Uterus (tissue), 2 donors: Measurements from ENCODE around the gene MINDY4B.

Source experiments
- POLR2A ChIP-seq, 2 donors: fragments of 450-650 bp; IDR thresholded peaks; one replicate each; pipeline ENCODE4 v1.6.1; 2016; ENCODE audit warnings: antibody characterized with exemption in 2 of 2, mild to moderate bottlenecking in 1 of 2, moderate library complexity in 1 of 2
- TF ChIP-seq, protein P1 (sequence below), 4 experiments: fragments of 200-600 bp in 2 of 4; fragments of 450-650 bp in 2 of 4; sonication (generic) in 2 of 4; IDR thresholded peaks; one replicate each; pipeline ENCODE4 v1.5.1; 2016 to 2019; ENCODE audit warnings: antibody characterized with exemption in 4 of 4, mild to moderate bottlenecking in 2 of 4, moderate library complexity in 1 of 4

DNA sequence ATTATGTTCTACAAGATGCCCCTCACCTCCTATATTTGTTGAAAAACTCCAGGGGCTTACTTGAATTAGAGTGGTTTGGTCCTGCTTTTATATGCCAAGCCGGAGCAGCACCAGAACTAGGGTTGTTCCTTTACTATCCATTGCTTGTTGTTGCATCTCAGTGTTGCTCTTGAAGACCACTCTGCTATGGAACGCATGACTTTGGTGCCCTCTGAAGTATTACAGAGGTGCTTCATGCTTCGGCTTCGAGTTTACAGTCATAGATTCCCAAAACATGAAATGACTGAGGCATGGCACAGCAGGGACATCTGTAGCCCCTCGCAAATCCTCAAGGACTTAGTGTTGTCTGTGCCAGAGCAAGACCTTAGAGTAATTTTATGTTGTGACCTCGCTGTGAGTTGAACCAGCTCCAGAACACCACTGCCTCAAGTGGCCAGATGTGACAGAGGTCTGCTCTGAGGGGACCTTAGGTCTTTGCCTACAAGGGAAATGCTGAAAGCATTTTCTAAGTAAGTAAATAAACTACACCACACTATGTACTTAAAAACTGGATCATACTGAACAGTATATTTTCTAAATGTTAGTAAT lies 75.1 kb downstream of the MINDY4B start:
- no peak for TF ChIP-seq POLR2A (IDR thresholded peaks at IDR 0.05)
- TF ChIP-seq, protein P1, sequence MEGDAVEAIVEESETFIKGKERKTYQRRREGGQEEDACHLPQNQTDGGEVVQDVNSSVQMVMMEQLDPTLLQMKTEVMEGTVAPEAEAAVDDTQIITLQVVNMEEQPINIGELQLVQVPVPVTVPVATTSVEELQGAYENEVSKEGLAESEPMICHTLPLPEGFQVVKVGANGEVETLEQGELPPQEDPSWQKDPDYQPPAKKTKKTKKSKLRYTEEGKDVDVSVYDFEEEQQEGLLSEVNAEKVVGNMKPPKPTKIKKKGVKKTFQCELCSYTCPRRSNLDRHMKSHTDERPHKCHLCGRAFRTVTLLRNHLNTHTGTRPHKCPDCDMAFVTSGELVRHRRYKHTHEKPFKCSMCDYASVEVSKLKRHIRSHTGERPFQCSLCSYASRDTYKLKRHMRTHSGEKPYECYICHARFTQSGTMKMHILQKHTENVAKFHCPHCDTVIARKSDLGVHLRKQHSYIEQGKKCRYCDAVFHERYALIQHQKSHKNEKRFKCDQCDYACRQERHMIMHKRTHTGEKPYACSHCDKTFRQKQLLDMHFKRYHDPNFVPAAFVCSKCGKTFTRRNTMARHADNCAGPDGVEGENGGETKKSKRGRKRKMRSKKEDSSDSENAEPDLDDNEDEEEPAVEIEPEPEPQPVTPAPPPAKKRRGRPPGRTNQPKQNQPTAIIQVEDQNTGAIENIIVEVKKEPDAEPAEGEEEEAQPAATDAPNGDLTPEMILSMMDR (IDR thresholded peaks at IDR 0.05): no peak
